Endometrial microvascular endothelial cells (primary cell): ENCODE measurements around the gene FOXK1. TPM values are rescaled to one million over a fixed set of nuclear protein-coding genes. Genes with fewer than 3 reads are reported as not detected.
"Not testable (repeated sequence)": the region's sequence is repeated elsewhere in the genome, so short reads cannot be mapped to it uniquely, and the experiment has no call there.

Source experiments
- in situ Hi-C: cut with HindIII; loops from 2 replicates; pipeline ENCODE4 v1.10.0; 2017; ENCODE audit warnings: low sequenced_read_pairs, low pct_unique_long_range_greater_than_20kb; ENCODE audit errors: inconsistent ontology term
- total RNA-seq: library from RNA; depleted of rRNA; stranded (reverse); fragments of >200 nt; gene quantifications from one replicate; pipeline ENCODE4 v1.2.3, GENCODE V29; 2015; ENCODE audit errors: inconsistent ontology term

FOXK1 gene
- total RNA-seq, 1 donor from 2014 or later, result 34.0 TPM

GRCh38 chr7:4692622-4693021 lies 10.5 kb downstream of the FOXK1 start:
- in situ Hi-C loops, result not testable (repeated sequence)

GRCh38 chr7:4693152-4693551 lies 11.1 kb downstream of the FOXK1 start:
- in situ Hi-C loops, result no loop called here

GRCh38 chr7:4693749-4694148 lies 11.7 kb downstream of the FOXK1 start:
- in situ Hi-C loops, result no loop called here

GRCh38 chr7:4694305-4694704 lies 12.2 kb downstream of the FOXK1 start:
- in situ Hi-C loops, result no loop called here

GRCh38 chr7:4698707-4699275 lies 16.7 kb downstream of the FOXK1 start:
- in situ Hi-C loops, result no loop called here

GRCh38 chr7:4699841-4700240 lies 17.7 kb downstream of the FOXK1 start:
- in situ Hi-C loops, result no loop called here

GRCh38 chr7:4700577-4701235 lies 18.6 kb downstream of the FOXK1 start:
- in situ Hi-C loops, result no loop called here

GRCh38 chr7:4702961-4703512 lies 20.9 kb downstream of the FOXK1 start:
- in situ Hi-C loops, result no loop called here

GRCh38 chr7:4703532-4703931 lies 21.4 kb downstream of the FOXK1 start:
- in situ Hi-C loops, result no loop called here

- in situ Hi-C loops, result no loop called here
Observed at GRCh38 chr7:4706384-4707216, 24.5 kb downstream of the FOXK1 start.

GRCh38 chr7:4707217-4707741 lies 25.2 kb downstream of the FOXK1 start:
- in situ Hi-C loops, result no loop called here

GRCh38 chr7:4707980-4708411 lies 25.9 kb downstream of the FOXK1 start:
- in situ Hi-C loops, result no loop called here

- in situ Hi-C loops, result no loop called here
Observed at GRCh38 chr7:4709187-4709586, 27.1 kb downstream of the FOXK1 start.

- in situ Hi-C loops, result no loop called here
Observed at GRCh38 chr7:4711093-4711492, 29.0 kb downstream of the FOXK1 start.

- in situ Hi-C loops, result no loop called here
Observed at GRCh38 chr7:4711634-4712033, 29.5 kb downstream of the FOXK1 start.

- in situ Hi-C loops, result no loop called here
Observed at GRCh38 chr7:4712281-4713182, 30.4 kb downstream of the FOXK1 start.

- in situ Hi-C loops, result no loop called here
Observed at GRCh38 chr7:4713183-4713784, 31.2 kb downstream of the FOXK1 start.

GRCh38 chr7:4714161-4714700 lies 32.1 kb downstream of the FOXK1 start:
- in situ Hi-C loops, result no loop called here
